GM12801 (cell line): ENCODE data around the gene MECP2.

ENCODE experiments used
- CTCF ChIP-seq: IDR thresholded peaks from one replicate; pipeline ENCODE4 v1.5.1; 2011; ENCODE audit warnings: control low read depth; ENCODE audit not compliant: insufficient read length; ENCODE audit errors: extremely low read depth

The MECP2 gene

DNA sequence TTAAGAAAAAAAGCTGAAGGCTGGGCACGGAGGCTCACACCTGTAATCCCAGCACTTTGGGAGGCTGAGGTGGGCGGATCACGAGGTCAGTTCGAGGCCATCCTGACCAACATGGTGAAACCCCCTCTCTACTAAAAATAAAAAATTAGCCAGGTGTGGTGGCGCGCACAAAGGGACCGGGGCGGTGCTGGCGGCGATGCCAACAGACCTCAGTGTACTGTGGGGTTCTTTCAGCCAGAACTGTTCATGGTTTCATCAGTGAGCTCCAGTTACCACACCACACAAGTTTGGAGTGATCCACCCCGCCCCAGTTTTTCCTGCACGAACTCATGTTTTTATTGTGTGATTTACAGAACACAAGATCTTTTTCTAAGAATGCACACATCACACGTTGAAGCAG, 56.7 kb downstream of the MECP2 start:
- TF ChIP-seq CTCF, result no peak

- no peak for TF ChIP-seq CTCF
Measured at GRCh38 chrX:154040307-154040756, 57.2 kb downstream of the MECP2 start.

DNA sequence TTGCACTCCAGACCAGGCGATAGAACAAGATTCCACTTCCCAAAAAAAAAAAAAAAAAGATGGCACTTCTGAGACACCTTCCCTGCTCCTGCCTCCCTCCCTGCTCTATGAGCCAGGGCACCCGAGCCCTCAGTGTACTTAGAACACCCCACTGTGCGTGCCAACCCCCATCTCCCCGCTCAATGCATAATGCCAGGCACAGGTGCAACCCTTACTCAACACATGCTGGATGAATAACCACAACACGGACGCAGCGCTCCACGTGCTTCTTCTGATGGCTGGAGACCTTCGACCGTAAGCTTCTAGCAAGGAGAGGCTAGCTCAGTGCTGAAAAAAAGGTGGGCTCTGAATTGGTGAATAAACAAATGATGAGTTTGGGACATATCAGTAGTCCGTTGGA, 57.9 kb downstream of the MECP2 start:
- no peak for TF ChIP-seq CTCF

- TF ChIP-seq CTCF, result no peak
Measured at GRCh38 chrX:154038656-154039055, 58.9 kb downstream of the MECP2 start.

- no peak for TF ChIP-seq CTCF
Measured at GRCh38 chrX:154037754-154038153, 59.8 kb downstream of the MECP2 start.

GRCh38 chrX:154036513-154036912, 61.0 kb downstream of the MECP2 start:
- no peak for TF ChIP-seq CTCF

- no peak for TF ChIP-seq CTCF
Measured at GRCh38 chrX:154033848-154034247, 63.7 kb downstream of the MECP2 start.

DNA sequence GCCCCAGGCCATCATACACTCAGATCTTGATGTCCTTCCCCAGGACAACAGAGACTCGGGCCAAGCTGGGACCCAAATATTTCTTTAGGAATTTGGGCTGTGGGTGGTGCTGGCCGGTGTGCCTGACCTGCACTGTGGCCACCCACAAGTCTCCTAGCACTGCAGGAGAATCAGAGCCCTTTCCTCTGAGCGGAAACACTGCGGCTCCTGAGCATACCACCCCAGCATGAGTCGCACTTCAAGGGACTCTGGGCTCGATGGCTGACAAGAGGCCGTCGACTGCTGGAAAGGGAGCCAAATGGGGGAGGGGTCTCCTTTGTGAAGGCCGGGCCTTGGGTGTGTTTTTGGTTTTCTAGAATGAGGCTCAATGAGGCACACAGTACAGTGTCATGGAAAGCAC, 64.9 kb downstream of the MECP2 start:
- TF ChIP-seq CTCF, result no peak
